HepG2 (cell line): ENCODE results near the gene NUDT3. TPM values are rescaled to one million over a fixed set of nuclear protein-coding genes. Genes with fewer than 3 reads are reported as not detected.
A peak's percentile ranks its signal among the peaks of the same experiment; 100 is the strongest.
"Not testable (repeated sequence)": the region's sequence is repeated elsewhere in the genome, so short reads cannot be mapped to it uniquely, and the experiment has no call there.

Source experiments
- ATAC-seq: fragments of 200-7000 bp; cut with Tn5 transposase; 3 replicates; pipeline ENCODE4 v1.9.1; 2020; ENCODE audit warnings: mild to moderate bottlenecking, moderate library complexity
- BruUV-seq: library from RNA; stranded (reverse); fragments of 400-500 nt; replicated peaks from 2 replicates; lab custom pipeline; 2021; lab: Mats Ljungman, UMichigan
- CTCF ChIA-PET: fragments of 300-600 bp; formaldehyde crosslinking; extraction: SDS; loops from one replicate; lab custom pipeline; 2021; ENCODE audit warnings: low total read pairs, inconsistent platforms, low intra/inter-chr PET ratio; lab: Yijun Ruan, JAX
- POLR2A ChIA-PET: fragments of 350-600 bp; sonication (Branson Sonifier 250); formaldehyde crosslinking; loops from one replicate; lab custom pipeline; 2020; ENCODE audit warnings: antibody characterized with exemption, inconsistent platforms; lab: Yijun Ruan, JAX
- DNase-seq: peaks from one replicate; pipeline ENCODE4 v3.0.0-alpha.2; 2015; ENCODE audit warnings: low spot score
- FAIRE-seq: peaks from 3 replicates; lab custom pipeline; 2011; peaks lifted over from hg19 to GRCh38; lab: Jason Lieb, UNC
- H2AFZ ChIP-seq: one replicate; pipeline ENCODE4 v1.6.1; 2011; ENCODE audit warnings: low read length, inconsistent platforms
- H3K27ac ChIP-seq: fragments of 300-600 bp; 3 replicates; pipeline ENCODE4 v1.8.0; 2011; ENCODE audit warnings: mixed run types, mild to moderate bottlenecking, mixed read lengths, low read length, inconsistent platforms; ENCODE audit not compliant: insufficient read depth; ENCODE audit errors: extremely low read length
- H3K27me3 ChIP-seq, 2 experiments: fragments of 200-600 bp in 1 of 2; 2 replicates in 1 of 2; 3 replicates in 1 of 2; pipeline versions ENCODE4 v1.6.0 to v1.8.0; 2011; ENCODE audit warnings: low read length in 2 of 2, mild to moderate bottlenecking in 2 of 2, moderate library complexity in 2 of 2, inconsistent platforms in 1 of 2; ENCODE audit not compliant: insufficient read depth in 2 of 2, control insufficient read depth in 1 of 2
- H3K36me3 ChIP-seq, 2 experiments: fragments of 200-600 bp in 1 of 2; replicated peaks in 1 of 2; 2 replicates in 1 of 2; 3 replicates in 1 of 2; pipeline versions ENCODE4 v1.5.1 to v1.8.0; 2011; ENCODE audit warnings: low read length in 2 of 2, inconsistent platforms in 1 of 2; ENCODE audit not compliant: insufficient read depth in 2 of 2, control insufficient read depth in 1 of 2
- H3K4me1 ChIP-seq: 2 replicates; pipeline ENCODE4 v1.5.1; 2012; ENCODE audit warnings: low read length, inconsistent platforms; ENCODE audit not compliant: insufficient read depth
- H3K4me2 ChIP-seq: 2 replicates; pipeline ENCODE4 v1.6.0; 2011; ENCODE audit warnings: low read depth, low read length, inconsistent platforms
- H3K4me3 ChIP-seq, 3 experiments: fragments of 200-600 bp in 1 of 3; sonication (generic), shearing (Covaris generic) in 1 of 3; replicated peaks in 1 of 3; 2 replicates each; pipeline ENCODE4 v1.5.1; 2011 to 2016; ENCODE audit warnings: low read length in 3 of 3, inconsistent platforms in 2 of 3, low read depth in 2 of 3, mild to moderate bottlenecking in 2 of 3, control low read depth in 1 of 3, mixed read lengths in 1 of 3; ENCODE audit not compliant: insufficient read depth in 1 of 3
- H3K79me2 ChIP-seq: one replicate; pipeline ENCODE4 v1.6.1; 2011; ENCODE audit warnings: low read length, inconsistent platforms; ENCODE audit not compliant: insufficient read depth
- H3K9ac ChIP-seq: 2 replicates; pipeline ENCODE4 v1.6.0; 2011; ENCODE audit warnings: mild to moderate bottlenecking, low read depth, low read length, inconsistent platforms; ENCODE audit not compliant: insufficient read depth
- H3K9me3 ChIP-seq: 2 replicates; pipeline ENCODE4 v1.5.1; 2012; ENCODE audit warnings: mild to moderate bottlenecking, low read length
- H4K20me1 ChIP-seq: 2 replicates; pipeline ENCODE4 v1.6.0; 2011; ENCODE audit warnings: inconsistent platforms, mild to moderate bottlenecking, low read length, moderate library complexity; ENCODE audit not compliant: insufficient read depth
- ARID2 ChIP-seq: sonication (generic); formaldehyde crosslinking; IDR thresholded peaks from 2 replicates; pipeline ENCODE4 v1.8.1; 2022; ENCODE audit warnings: mild to moderate bottlenecking, missing genetic modification reagents, borderline replicate concordance
- ASH2L ChIP-seq: fragments of 300-600, 200-600 bp; sonication (generic); IDR thresholded peaks from 2 replicates; pipeline ENCODE4 v1.7.0; 2017; ENCODE audit warnings: low read depth, mild to moderate bottlenecking, moderate library complexity, mixed read lengths, low read length; ENCODE audit not compliant: insufficient read length
- BCLAF1 ChIP-seq: fragments of 450-650 bp; IDR thresholded peaks from 2 replicates; pipeline ENCODE4 v1.6.1; 2017; ENCODE audit warnings: mild to moderate bottlenecking
- FOXO1 ChIP-seq: sonication (generic); formaldehyde crosslinking; IDR thresholded peaks from 2 replicates; pipeline ENCODE4 v1.4.0; 2020; ENCODE audit warnings: missing genetic modification reagents
- NFYB ChIP-seq: sonication (generic); formaldehyde crosslinking; IDR thresholded peaks from 2 replicates; pipeline ENCODE4 v1.4.0; 2020; ENCODE audit warnings: missing genetic modification reagents
- RBM22 ChIP-seq: fragments of 200-400 bp; formaldehyde crosslinking; optimal IDR thresholded peaks from 2 replicates; pipeline ENCODE3; 2017; ENCODE audit warnings: mild to moderate bottlenecking, low read length, moderate library complexity
- TOE1 ChIP-seq: sonication (generic); formaldehyde crosslinking; IDR thresholded peaks from 2 replicates; pipeline ENCODE4 v1.4.0; 2020; ENCODE audit warnings: mild to moderate bottlenecking, missing genetic modification reagents
- ZNF710 ChIP-seq: sonication (generic); formaldehyde crosslinking; IDR thresholded peaks from 2 replicates; pipeline ENCODE4 v1.5.0; 2020; ENCODE audit warnings: mild to moderate bottlenecking, missing genetic modification reagents, borderline replicate concordance
- ZNF713 ChIP-seq: sonication (generic); formaldehyde crosslinking; IDR thresholded peaks from 2 replicates; pipeline ENCODE4 v1.4.0; 2020; ENCODE audit warnings: mild to moderate bottlenecking, missing genetic modification reagents
- ZNF770 ChIP-seq: sonication (generic); formaldehyde crosslinking; IDR thresholded peaks from 2 replicates; pipeline ENCODE4 v1.5.0; 2020; ENCODE audit warnings: mild to moderate bottlenecking, missing genetic modification reagents
- ZNF776 ChIP-seq: sonication (generic); formaldehyde crosslinking; IDR thresholded peaks from 2 replicates; pipeline ENCODE4 v1.4.0; 2020; ENCODE audit warnings: mild to moderate bottlenecking, missing genetic modification reagents
- WGBS: methylation state at CpG from one replicate; pipeline ENCODE4 v1.1.6; 2017; ENCODE audit warnings: low lambda C conversion rate; 5-methylcytosine and 5-hydroxymethylcytosine counted together
- in situ Hi-C: cut with HindIII; loops from 2 replicates; pipeline ENCODE4 v1.10.0; 2017; ENCODE audit warnings: low pct_unique_long_range_greater_than_20kb; ENCODE audit not compliant: extremely low pct_ligation_motif_present
- intact Hi-C: fragments of 100-400 bp; cut with micrococcal nuclease; formaldehyde crosslinking; loops from one replicate; pipeline ENCODE4 v1.10.0; 2022; ENCODE audit not compliant: unreplicated experiment
- polyA plus RNA-seq, 8 experiments: library from polyadenylated mRNA; depleted of rRNA in 3 of 8; stranded (reverse) in 7 of 8; unstranded in 1 of 8; fragments of >200 nt; fragmentation: Illumina TruSeq in 4 of 8; extraction: Trizol in 4 of 8; gene quantifications; 2 replicates each; pipeline versions ENCODE4 v1.2.1 to v1.2.3, GENCODE V29; 2011 to 2016; ENCODE audit warnings: low read depth in 4 of 8, missing spikeins in 1 of 8, mixed read lengths in 1 of 8; ENCODE audit not compliant: insufficient read depth in 1 of 8
- total RNA-seq, 5 experiments: library from RNA; depleted of rRNA; stranded (reverse); fragments of >200 nt; fragmentation: Illumina TruSeq; extraction: Trizol; gene quantifications; 2 replicates each; pipeline ENCODE4 v1.2.3, GENCODE V29; 2016; ENCODE audit warnings: low read depth in 1 of 5

Gene NUDT3
- total and polyA plus RNA-seq, 2 of the 13 experiments (the other 11 are each of a cell fraction or from before 2014, with no cell fraction given), result 20.2 to 20.6 TPM

- CTCF ChIA-PET, H3K4me3 ChIP-seq, H3K27me3 ChIP-seq: not testable (repeated sequence)
- WGBS, result 94% methylated on average over 7 of the region's 7 CpGs
- peak; percentile 69 for TF ChIP-seq ZNF770 (CRISPR knock-in tag)
- TF ChIP-seq, all 625 proteins: peak for 1; not testable (repeated sequence) for 624
- in situ Hi-C loops, H3K9ac ChIP-seq, BruUV-seq, H2AFZ ChIP-seq, FAIRE-seq, H4K20me1 ChIP-seq, POLR2A ChIA-PET, H3K27ac ChIP-seq, H3K4me2 ChIP-seq, DNase-seq, H3K4me1 ChIP-seq, H3K36me3 ChIP-seq, intact Hi-C loops, ATAC-seq, H3K9me3 ChIP-seq: not testable (repeated sequence)
- H3K79me2 ChIP-seq, result peaks cover 64% of the 10 kb centered on the region
These were observed 38.9 kb downstream of the NUDT3 start for GRCh38 chr6:34353530-34353929.

GRCh38 chr6:34352305-34352937 lies 40.0 kb downstream of the NUDT3 start:
- intact Hi-C loops, result no loop called here
- H3K27ac ChIP-seq, result no peak overlapping the region
- no peak for ATAC-seq
- CTCF ChIA-PET, result no interaction called here
- FAIRE-seq, result peak; percentile 12
- H4K20me1 ChIP-seq, result peaks cover 7% of the 10 kb centered on the region
- H3K27me3 ChIP-seq, result no peaks in the 10 kb centered on the region
- H3K9me3 ChIP-seq, result no peaks in the 10 kb centered on the region
- no peak overlapping the region for H2AFZ ChIP-seq
- no peak overlapping the region for H3K4me3 ChIP-seq
- H3K79me2 ChIP-seq, result peaks cover 55% of the 10 kb centered on the region
- in situ Hi-C loops, result no loop called here
- H3K9ac ChIP-seq, result no peak overlapping the region
- no peak for DNase-seq
- peaks cover 8% of the 10 kb centered on the region for H3K4me1 ChIP-seq
- BruUV-seq, result no TSS peak
- peaks cover 0 to 8% of the 10 kb centered on the region in 2 experiments; a peak in 1 of 5 replicates for H3K36me3 ChIP-seq
- no peak overlapping the region for H3K4me2 ChIP-seq
- 91% methylated on average over 2 of the region's 2 CpGs for WGBS
- POLR2A ChIA-PET, result no interaction called here
- no peak for TF ChIP-seq TOE1 (CRISPR knock-in tag)
- TF ChIP-seq FOXO1 (CRISPR knock-in tag), result no peak
- peak; percentile 42 for TF ChIP-seq RBM22
- no peak for TF ChIP-seq ASH2L
- TF ChIP-seq ZNF713 (CRISPR knock-in tag), result no peak
- no peak for TF ChIP-seq BCLAF1
- no peak for TF ChIP-seq NFYB (CRISPR knock-in tag)
- TF ChIP-seq ZNF776 (CRISPR knock-in tag), result no peak
- TF ChIP-seq ZNF710 (CRISPR knock-in tag), result no peak
- TF ChIP-seq ARID2 (CRISPR knock-in tag), result no peak
